Right atrium auricular region (tissue), 2 donors: Measurements from ENCODE around the gene TANGO2. TPM values are rescaled to one million over a fixed set of nuclear protein-coding genes. Genes with fewer than 3 reads are reported as not detected.

Experiments used
- DNase-seq: peaks from one replicate; pipeline ENCODE4 v3.0.0-alpha.2; 2019; ENCODE audit warnings: low spot score
- H3K27ac ChIP-seq, 2 donors: fragments of 200-600 bp; sonication (generic); 1 replicate in 1 of 2; 2 replicates in 1 of 2; pipeline ENCODE4 v1.5.1; 2016 to 2019
- H3K27me3 ChIP-seq, 2 donors: fragments of 200-600 bp; sonication (generic); one replicate each; pipeline versions ENCODE4 v1.5.1 to v1.6.0; 2017 to 2019
- H3K36me3 ChIP-seq: fragments of 200-600 bp; sonication (generic); one replicate; pipeline ENCODE4 v1.5.1; 2016
- H3K4me1 ChIP-seq, 2 donors: fragments of 200-600 bp; sonication (generic); one replicate each; pipeline versions ENCODE4 v1.5.1 to v1.6.0; 2017 to 2019
- H3K4me3 ChIP-seq, 2 donors: fragments of 200-600 bp; sonication (generic); 1 replicate in 1 of 2; 2 replicates in 1 of 2; pipeline ENCODE4 v1.5.1; 2017 to 2019; ENCODE audit warnings: mild to moderate bottlenecking in 1 of 2, moderate library complexity in 1 of 2
- H3K9me3 ChIP-seq, 2 donors: fragments of 200-600 bp; sonication (generic); one replicate each; pipeline ENCODE4 v1.5.1; 2019
- total RNA-seq, 2 donors: library from RNA; depleted of rRNA; stranded (reverse); fragments of >200 nt; gene quantifications; one replicate each; pipeline ENCODE4 v1.1.0, GENCODE V29; 2016
- TF ChIP-seq, protein P1 (sequence below), 2 donors: fragments of 200-600 bp; sonication (generic); IDR thresholded peaks; one replicate each; pipeline ENCODE4 v1.5.1; 2019; ENCODE audit warnings: antibody characterized with exemption in 2 of 2

TANGO2 gene
- total RNA-seq, 2 donors from 2014 or later, result 95.2 to 101 TPM

DNA sequence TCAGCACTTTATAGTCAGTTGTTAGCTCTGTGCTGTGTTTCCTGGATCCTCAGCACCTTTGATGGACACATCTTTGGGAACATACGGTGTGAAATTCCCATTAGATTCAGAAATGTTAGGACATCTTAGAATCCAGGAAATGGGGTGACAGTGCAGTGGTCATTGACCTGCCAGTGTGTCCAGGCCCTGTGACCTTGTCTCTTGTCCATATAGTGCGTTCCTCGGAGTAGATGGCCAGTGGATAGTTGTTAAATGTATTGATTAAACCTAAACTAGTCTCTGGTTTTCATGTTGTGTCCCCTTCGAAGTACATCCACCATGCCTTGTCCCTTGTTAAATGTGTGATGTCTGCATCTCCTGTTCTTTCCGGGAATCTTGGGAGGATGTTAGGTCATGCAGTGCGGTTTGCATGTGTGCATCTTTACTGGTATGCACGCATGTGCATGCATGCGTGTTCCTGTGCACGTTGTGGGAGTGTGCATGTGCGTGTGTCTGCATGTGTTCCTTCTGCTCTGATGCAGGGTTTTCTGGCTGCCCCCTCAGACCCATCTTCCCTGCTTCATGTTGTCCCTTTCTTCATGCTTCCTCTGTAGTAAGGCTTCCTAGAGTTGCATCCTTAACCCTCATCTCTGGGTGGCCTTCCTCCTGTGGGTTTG, 63.1 kb downstream of the TANGO2 start:
- Histone ChIP-seq H3K9me3 (no peaks in the 10 kb centered on the region), H3K27me3 (no peaks in the 10 kb centered on the region), H3K4me3 (no peak overlapping the region), H3K4me1 (peaks cover 0 to 53% of the 10 kb centered on the region in 2 donors), H3K27ac (peak overlapping the region in 1 of 2 donors; percentile 14), H3K36me3 (peaks cover 34% of the 10 kb centered on the region)
- no peak for DNase-seq
- TF ChIP-seq, protein P1, sequence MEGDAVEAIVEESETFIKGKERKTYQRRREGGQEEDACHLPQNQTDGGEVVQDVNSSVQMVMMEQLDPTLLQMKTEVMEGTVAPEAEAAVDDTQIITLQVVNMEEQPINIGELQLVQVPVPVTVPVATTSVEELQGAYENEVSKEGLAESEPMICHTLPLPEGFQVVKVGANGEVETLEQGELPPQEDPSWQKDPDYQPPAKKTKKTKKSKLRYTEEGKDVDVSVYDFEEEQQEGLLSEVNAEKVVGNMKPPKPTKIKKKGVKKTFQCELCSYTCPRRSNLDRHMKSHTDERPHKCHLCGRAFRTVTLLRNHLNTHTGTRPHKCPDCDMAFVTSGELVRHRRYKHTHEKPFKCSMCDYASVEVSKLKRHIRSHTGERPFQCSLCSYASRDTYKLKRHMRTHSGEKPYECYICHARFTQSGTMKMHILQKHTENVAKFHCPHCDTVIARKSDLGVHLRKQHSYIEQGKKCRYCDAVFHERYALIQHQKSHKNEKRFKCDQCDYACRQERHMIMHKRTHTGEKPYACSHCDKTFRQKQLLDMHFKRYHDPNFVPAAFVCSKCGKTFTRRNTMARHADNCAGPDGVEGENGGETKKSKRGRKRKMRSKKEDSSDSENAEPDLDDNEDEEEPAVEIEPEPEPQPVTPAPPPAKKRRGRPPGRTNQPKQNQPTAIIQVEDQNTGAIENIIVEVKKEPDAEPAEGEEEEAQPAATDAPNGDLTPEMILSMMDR (IDR thresholded peaks at IDR 0.05), result no peak

DNA sequence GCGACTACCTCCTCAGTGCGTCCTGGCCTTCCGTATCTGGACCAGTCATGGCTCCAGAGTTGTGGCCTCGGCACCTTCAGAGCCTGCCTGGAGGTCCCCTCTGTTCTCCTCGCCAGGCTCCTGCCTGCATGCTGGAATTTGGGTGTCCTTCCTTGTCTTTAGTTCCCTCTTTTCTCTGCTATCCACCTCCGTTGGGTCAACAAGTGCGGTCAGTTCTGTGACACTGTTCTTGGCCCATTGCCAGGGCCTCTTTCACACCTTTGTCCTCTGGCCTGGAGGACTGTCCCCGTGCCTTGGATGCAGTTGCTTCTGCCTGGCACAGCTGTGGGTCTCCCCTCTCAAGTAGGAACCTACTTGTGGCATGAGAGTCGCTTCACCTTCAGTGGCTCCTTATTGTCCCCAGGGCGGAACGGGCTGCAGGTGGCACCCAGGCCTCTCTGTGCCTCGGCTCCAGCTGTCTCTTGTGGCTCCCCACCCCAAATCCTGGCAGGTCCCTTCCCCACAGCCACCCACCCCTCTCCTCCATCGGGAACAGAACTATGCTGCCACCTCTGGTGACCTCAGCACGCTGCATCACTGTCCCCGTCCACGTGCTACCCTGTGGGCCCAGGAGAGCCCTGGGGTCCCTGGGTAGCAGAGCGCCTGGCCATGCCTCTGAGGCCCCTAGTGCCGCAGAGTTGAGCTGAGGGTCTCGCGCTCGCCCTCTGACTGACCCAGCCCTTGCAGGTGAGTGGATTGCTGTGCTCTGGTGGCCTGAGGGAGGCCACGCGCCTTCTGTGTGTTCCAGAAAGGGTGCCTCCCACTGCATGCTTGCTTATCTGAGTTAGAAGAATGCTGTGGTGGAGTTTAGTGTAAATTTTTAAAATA, 63.9 kb downstream of the TANGO2 start:
- Histone ChIP-seq H3K9me3 (no peaks in the 10 kb centered on the region), H3K27me3 (no peaks in the 10 kb centered on the region), H3K4me1 (peaks cover 0 to 53% of the 10 kb centered on the region in 2 donors), H3K36me3 (peaks cover 42% of the 10 kb centered on the region), H3K27ac (peak overlapping the region; percentile 9 to 14), H3K4me3 (no peak overlapping the region)
- TF ChIP-seq, protein P1 (IDR thresholded peaks at IDR 0.05), result peak in 1 of 2 donors; percentile 49
- no peak for DNase-seq

DNA sequence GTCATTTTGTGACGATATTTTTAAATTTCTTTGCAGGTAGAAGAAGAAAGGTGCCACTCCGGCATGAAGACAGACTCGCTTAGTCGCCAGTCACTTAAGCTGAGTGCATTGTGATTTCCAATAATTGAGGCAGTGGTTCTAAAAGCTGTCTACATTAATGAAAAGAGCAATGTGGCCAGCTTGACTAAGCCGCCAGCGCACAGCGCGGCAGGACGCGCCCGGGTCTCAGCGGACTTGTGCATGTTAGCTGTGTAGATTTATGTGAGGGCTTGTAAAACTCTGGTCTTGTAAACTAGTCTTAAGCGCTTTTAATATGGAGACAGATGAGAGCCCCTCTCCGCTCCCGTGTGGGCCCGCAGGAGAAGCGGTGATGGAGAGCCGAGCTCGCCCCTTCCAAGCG, 64.7 kb downstream of the TANGO2 start:
- peaks cover 0 to 52% of the 10 kb centered on the region in 2 donors for H3K4me1 ChIP-seq
- H3K27ac ChIP-seq, result no peak overlapping the region
- no peak for DNase-seq
- no peaks in the 10 kb centered on the region for H3K27me3 ChIP-seq
- no peaks in the 10 kb centered on the region for H3K9me3 ChIP-seq
- H3K36me3 ChIP-seq, result peaks cover 50% of the 10 kb centered on the region
- TF ChIP-seq, protein P1 (IDR thresholded peaks at IDR 0.05), result no peak
- no peak overlapping the region for H3K4me3 ChIP-seq

DNA sequence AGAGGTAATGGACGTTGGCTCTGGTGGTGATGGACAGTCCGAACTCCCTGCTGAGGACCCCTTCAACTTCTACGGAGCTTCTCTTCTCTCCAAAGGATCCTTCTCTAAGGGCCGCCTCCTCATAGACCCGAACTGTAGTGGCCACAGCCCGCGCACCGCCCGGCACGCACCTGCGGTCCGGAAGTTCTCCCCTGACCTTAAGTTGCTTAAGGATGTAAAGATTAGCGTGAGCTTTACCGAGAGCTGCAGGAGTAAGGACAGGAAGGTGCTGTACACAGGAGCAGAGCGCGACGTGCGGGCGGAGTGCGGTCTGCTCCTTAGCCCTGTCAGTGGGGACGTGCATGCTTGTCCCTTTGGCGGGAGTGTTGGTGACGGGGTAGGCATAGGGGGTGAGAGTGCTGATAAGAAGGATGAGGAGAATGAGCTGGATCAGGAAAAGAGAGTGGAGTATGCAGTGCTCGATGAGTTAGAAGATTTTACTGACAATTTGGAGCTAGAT, 65.2 kb downstream of the TANGO2 start:
- Histone ChIP-seq H3K36me3 (peaks cover 55% of the 10 kb centered on the region), H3K4me1 (peaks cover 0 to 47% of the 10 kb centered on the region in 2 donors)

DNA sequence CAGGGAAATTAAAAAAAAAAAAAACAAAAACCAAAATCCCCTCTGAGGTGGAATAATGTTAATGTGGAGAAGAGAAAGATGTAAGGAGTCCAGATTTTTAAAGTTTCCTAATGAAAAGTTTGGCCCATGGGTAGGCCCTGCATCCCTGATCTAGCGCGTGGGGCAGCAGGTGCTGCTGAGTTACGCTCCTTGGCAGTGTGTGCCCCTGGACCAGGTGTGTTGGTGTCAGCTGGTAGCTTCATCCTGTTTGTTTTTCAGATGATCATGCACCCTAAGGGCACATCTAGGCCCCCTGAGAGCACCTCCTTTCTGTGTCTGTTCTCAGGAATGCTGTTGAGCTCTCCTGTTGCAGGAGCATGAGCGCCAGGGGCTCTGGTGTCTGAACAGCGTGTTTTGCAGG, 65.9 kb downstream of the TANGO2 start:
- DNase-seq, result no peak
- H3K9me3 ChIP-seq, result no peaks in the 10 kb centered on the region
- TF ChIP-seq, protein P1 (IDR thresholded peaks at IDR 0.05), result no peak
- H3K27me3 ChIP-seq, result no peaks in the 10 kb centered on the region
- no peak overlapping the region for H3K27ac ChIP-seq
- H3K4me3 ChIP-seq, result no peak overlapping the region
- H3K4me1 ChIP-seq, result peaks cover 0 to 41% of the 10 kb centered on the region in 2 donors
- peaks cover 62% of the 10 kb centered on the region for H3K36me3 ChIP-seq

More for the DNA sequence above, 65.2 kb downstream of the TANGO2 start:
- H3K9me3 ChIP-seq, result no peaks in the 10 kb centered on the region
- TF ChIP-seq, protein P1 (IDR thresholded peaks at IDR 0.05), result no peak
- DNase-seq, result no peak
- no peak overlapping the region for H3K27ac ChIP-seq
- H3K4me3 ChIP-seq, result no peak overlapping the region
- no peaks in the 10 kb centered on the region for H3K27me3 ChIP-seq
